Epithelial cell of esophagus (primary cell): Measurements from ENCODE around the gene OXSR1.

Experiments used
- DNase-seq: peaks from one replicate; pipeline ENCODE4 v3.0.0; 2010; ENCODE audit warnings: low read depth
- H3K4me3 ChIP-seq: 2 replicates; pipeline ENCODE4 v1.5.1; 2011; ENCODE audit warnings: mild to moderate bottlenecking, low read length, control low read depth
- TF ChIP-seq, protein P1 (sequence below): IDR thresholded peaks from 2 replicates; pipeline ENCODE4 v1.5.1; 2011; ENCODE audit warnings: low read depth, mild to moderate bottlenecking, low read length, control low read depth, inconsistent platforms; ENCODE audit not compliant: insufficient read depth; ENCODE audit errors: missing control alignments

The OXSR1 gene

DNA sequence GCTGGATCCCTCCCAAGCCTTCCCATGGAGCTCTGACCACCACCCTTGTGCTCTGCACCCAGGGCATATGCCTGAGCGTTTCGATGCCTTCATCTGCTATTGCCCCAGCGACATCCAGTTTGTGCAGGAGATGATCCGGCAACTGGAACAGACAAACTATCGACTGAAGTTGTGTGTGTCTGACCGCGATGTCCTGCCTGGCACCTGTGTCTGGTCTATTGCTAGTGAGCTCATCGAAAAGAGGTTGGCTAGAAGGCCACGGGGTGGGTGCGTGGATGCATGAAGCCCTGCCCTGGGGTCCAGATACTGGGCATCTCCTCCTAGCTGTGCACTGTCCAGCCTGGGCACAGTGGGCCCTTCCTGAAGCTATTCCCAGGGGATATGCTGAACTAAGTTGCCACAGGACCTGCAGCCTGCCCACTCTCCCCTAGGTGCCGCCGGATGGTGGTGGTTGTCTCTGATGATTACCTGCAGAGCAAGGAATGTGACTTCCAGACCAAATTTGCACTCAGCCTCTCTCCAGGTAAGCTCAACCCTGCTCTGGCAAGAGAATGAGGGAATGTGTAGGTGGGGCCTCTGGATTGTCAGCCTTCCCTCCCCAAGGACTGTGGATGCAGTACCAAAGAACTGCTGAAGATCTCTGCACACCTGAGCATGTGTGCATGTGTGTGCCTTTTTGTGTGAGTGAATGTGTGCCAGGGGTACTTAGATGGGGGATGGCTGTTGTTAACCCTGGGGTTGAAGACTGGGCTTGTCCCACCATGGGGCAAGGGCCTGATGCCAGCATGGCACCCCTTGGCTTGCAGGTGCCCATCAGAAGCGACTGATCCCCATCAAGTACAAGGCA lies 24.8 kb upstream of the OXSR1 start:
- H3K4me3 ChIP-seq, result no peak overlapping the region
- TF ChIP-seq, protein P1, sequence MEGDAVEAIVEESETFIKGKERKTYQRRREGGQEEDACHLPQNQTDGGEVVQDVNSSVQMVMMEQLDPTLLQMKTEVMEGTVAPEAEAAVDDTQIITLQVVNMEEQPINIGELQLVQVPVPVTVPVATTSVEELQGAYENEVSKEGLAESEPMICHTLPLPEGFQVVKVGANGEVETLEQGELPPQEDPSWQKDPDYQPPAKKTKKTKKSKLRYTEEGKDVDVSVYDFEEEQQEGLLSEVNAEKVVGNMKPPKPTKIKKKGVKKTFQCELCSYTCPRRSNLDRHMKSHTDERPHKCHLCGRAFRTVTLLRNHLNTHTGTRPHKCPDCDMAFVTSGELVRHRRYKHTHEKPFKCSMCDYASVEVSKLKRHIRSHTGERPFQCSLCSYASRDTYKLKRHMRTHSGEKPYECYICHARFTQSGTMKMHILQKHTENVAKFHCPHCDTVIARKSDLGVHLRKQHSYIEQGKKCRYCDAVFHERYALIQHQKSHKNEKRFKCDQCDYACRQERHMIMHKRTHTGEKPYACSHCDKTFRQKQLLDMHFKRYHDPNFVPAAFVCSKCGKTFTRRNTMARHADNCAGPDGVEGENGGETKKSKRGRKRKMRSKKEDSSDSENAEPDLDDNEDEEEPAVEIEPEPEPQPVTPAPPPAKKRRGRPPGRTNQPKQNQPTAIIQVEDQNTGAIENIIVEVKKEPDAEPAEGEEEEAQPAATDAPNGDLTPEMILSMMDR, result no peak
- no peak for DNase-seq

DNA sequence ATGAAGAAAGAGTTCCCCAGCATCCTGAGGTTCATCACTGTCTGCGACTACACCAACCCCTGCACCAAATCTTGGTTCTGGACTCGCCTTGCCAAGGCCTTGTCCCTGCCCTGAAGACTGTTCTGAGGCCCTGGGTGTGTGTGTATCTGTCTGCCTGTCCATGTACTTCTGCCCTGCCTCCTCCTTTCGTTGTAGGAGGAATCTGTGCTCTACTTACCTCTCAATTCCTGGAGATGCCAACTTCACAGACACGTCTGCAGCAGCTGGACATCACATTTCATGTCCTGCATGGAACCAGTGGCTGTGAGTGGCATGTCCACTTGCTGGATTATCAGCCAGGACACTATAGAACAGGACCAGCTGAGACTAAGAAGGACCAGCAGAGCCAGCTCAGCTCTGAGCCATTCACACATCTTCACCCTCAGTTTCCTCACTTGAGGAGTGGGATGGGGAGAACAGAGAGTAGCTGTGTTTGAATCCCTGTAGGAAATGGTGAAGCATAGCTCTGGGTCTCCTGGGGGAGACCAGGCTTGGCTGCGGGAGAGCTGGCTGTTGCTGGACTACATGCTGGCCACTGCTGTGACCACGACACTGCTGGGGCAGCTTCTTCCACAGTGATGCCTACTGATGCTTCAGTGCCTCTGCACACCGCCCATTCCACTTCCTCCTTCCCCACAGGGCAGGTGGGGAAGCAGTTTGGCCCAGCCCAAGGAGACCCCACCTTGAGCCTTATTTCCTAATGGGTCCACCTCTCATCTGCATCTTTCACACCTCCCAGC lies 24.0 kb upstream of the OXSR1 start:
- DNase-seq, result no peak
- H3K4me3 ChIP-seq, result no peak overlapping the region
- TF ChIP-seq, protein P1, result no peak

DNA sequence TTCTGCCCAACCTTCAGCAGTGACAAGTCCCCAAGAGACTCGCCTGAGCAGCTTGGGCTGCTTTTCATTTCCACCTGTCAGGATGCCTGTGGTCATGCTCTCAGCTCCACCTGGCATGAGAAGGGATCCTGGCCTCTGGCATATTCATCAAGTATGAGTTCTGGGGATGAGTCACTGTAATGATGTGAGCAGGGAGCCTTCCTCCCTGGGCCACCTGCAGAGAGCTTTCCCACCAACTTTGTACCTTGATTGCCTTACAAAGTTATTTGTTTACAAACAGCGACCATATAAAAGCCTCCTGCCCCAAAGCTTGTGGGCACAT lies 23.4 kb upstream of the OXSR1 start:
- DNase-seq, result peak; percentile 66
- TF ChIP-seq, protein P1, result no peak
- no peak overlapping the region for H3K4me3 ChIP-seq

DNA sequence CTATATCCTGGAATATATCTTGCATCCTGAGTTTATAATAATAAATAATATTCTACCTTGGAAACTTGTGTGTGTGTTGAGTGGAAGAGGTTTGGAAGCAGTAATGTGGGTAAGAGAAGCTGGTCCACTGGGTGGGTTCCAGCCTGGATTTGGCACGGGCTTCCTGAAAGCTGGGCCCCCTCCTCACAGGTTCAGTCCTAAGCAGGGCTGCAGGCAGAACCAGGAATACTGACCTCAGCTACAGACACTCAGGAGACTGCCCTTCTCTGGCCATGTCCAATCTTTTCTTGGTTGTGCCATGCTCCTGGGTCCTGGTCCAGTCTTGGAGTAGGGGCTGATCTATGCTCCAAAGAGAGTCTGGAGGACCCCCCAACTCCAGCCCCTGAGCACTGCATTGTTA lies 22.4 kb upstream of the OXSR1 start:
- H3K4me3 ChIP-seq, result no peak overlapping the region
- TF ChIP-seq, protein P1, result no peak
- no peak for DNase-seq

GRCh38 chr3:38143511-38143910 lies 21.8 kb upstream of the OXSR1 start:
- no peak overlapping the region for H3K4me3 ChIP-seq
- TF ChIP-seq, protein P1, result no peak
- no peak for DNase-seq

DNA sequence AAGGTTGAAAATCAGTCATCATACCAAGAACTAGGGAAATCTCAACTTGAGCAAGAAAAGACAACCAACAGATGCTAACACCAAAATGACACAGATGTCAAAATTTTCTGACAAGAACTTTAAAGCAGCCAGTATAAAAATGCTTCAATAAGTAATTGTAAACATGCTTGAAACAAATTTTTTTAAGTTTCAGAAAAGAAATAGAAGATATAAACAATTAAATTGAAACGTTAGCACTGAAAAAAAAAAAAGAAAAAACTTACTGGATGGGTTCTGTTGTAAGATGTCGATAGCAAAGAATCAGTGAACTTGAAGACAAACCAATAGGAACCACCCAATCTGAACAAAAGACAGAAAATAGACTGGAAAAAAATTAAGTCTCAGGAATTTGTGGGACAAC lies 18.8 kb upstream of the OXSR1 start:
- TF ChIP-seq, protein P1, result no peak
- H3K4me3 ChIP-seq, result no peak overlapping the region
- DNase-seq, result no peak
